SK-N-MC (cell line): Measurements from ENCODE around the gene TMA7.
A peak's percentile ranks its signal among the peaks of the same experiment; 100 is the strongest.
"Not testable (repeated sequence)": the region's sequence is repeated elsewhere in the genome, so short reads cannot be mapped to it uniquely, and the experiment has no call there.

ENCODE experiments used
- DNase-seq: peaks from one replicate; pipeline ENCODE4 v3.0.0-alpha.2; 2011; ENCODE audit warnings: low read depth, low spot score
- H3K27ac ChIP-seq: fragments of 200-600 bp; sonication (generic); 2 replicates; pipeline ENCODE4 v1.5.1; 2016; ENCODE audit warnings: mixed run types
- H3K36me3 ChIP-seq: fragments of 200-600 bp; sonication (generic); 2 replicates; pipeline ENCODE4 v1.6.1; 2017; ENCODE audit warnings: antibody characterized with exemption, low read length, mixed read lengths; ENCODE audit not compliant: insufficient read depth
- H3K4me3 ChIP-seq: fragments of 200-600 bp; sonication (generic); 2 replicates; pipeline ENCODE4 v1.5.1; 2016
- H3K9ac ChIP-seq: fragments of 200-600 bp; sonication (generic); 2 replicates; pipeline ENCODE4 v1.8.0; 2017; ENCODE audit warnings: mixed run types, mixed read lengths; ENCODE audit not compliant: insufficient read length
- H3K9me3 ChIP-seq: fragments of 200-600 bp; sonication (generic); 2 replicates; pipeline ENCODE4 v1.6.1; 2017; ENCODE audit warnings: low read depth, mild to moderate bottlenecking, antibody characterized with exemption, low read length, moderate library complexity, mixed read lengths
- EZH2 ChIP-seq: fragments of 200-600 bp; sonication (generic); IDR thresholded peaks from one replicate; pipeline ENCODE4 v1.6.1; 2017; ENCODE audit warnings: antibody characterized with exemption
- FOXP2 ChIP-seq: optimal IDR thresholded peaks from 2 replicates; pipeline ENCODE3; 2011; ENCODE audit warnings: mild to moderate bottlenecking, moderate library complexity; ENCODE audit not compliant: insufficient read depth; ENCODE audit errors: extremely low read length, control extremely low read depth
- POLR2AphosphoS5 ChIP-seq: IDR thresholded peaks from 2 replicates; pipeline ENCODE4 v1.6.1; 2012; ENCODE audit warnings: mild to moderate bottlenecking, low read depth, low read length, borderline replicate concordance

TMA7 gene

GRCh38 chr3:48472673-48472922 lies 32.5 kb downstream of the TMA7 start:
- H3K36me3 ChIP-seq: no peaks in the 10 kb centered on the region
- no peak for DNase-seq
- peak overlapping the region; percentile 89 for H3K4me3 ChIP-seq
- TF ChIP-seq FOXP2 (no peak), POLR2AphosphoS5 (no peak), EZH2 (no peak)
- peak overlapping the region; percentile 85 for H3K27ac ChIP-seq
- peak overlapping the region; percentile 83 for H3K9ac ChIP-seq
- H3K9me3 ChIP-seq: no peaks in the 10 kb centered on the region

- Histone ChIP-seq H3K27ac (peak overlapping the region; percentile 85), H3K4me3 (peak overlapping the region; percentile 89), H3K36me3 (no peaks in the 10 kb centered on the region), H3K9ac (peak overlapping the region; percentile 83), H3K9me3 (no peaks in the 10 kb centered on the region)
- peak; percentile 44 for DNase-seq
- no peak for TF ChIP-seq EZH2
- peak; percentile 84 for TF ChIP-seq POLR2AphosphoS5
These were observed 33.0 kb downstream of the TMA7 start for GRCh38 chr3:48472923-48473616.

- no peak overlapping the region for H3K9ac ChIP-seq
- peak overlapping the region; percentile 10; the same call in 1 of the 2 replicates for H3K27ac ChIP-seq
- TF ChIP-seq EZH2: no peak
- no peak for TF ChIP-seq FOXP2
- no peak for TF ChIP-seq POLR2AphosphoS5
- DNase-seq: no peak
- H3K9me3 ChIP-seq: no peaks in the 10 kb centered on the region
- no peak overlapping the region for H3K4me3 ChIP-seq
- H3K36me3 ChIP-seq: no peaks in the 10 kb centered on the region
These were observed 33.5 kb downstream of the TMA7 start for GRCh38 chr3:48473617-48473952.

- H3K27ac ChIP-seq: not testable (repeated sequence)
These were observed 34.0 kb downstream of the TMA7 start for GRCh38 chr3:48474031-48474430.

GRCh38 chr3:48474619-48475018 lies 34.6 kb downstream of the TMA7 start:
- Histone ChIP-seq H3K4me3 (no peak overlapping the region), H3K9me3 (no peaks in the 10 kb centered on the region), H3K36me3 (no peaks in the 10 kb centered on the region), H3K27ac (no peak overlapping the region), H3K9ac (no peak overlapping the region)
- no peak for DNase-seq
- TF ChIP-seq FOXP2: no peak
- TF ChIP-seq EZH2: no peak
- no peak for TF ChIP-seq POLR2AphosphoS5

More at GRCh38 chr3:48474031-48474430, 34.0 kb downstream of the TMA7 start:
- not testable (repeated sequence) for H3K9me3 ChIP-seq, H3K4me3 ChIP-seq, DNase-seq, H3K9ac ChIP-seq, H3K36me3 ChIP-seq

GRCh38 chr3:48475188-48475587 lies 35.1 kb downstream of the TMA7 start:
- no peak overlapping the region for H3K9ac ChIP-seq
- H3K36me3 ChIP-seq: no peaks in the 10 kb centered on the region
- H3K4me3 ChIP-seq: no peak overlapping the region
- TF ChIP-seq POLR2AphosphoS5 (no peak), EZH2 (no peak), FOXP2 (no peak)
- no peaks in the 10 kb centered on the region for H3K9me3 ChIP-seq
- no peak for DNase-seq
- H3K27ac ChIP-seq: no peak overlapping the region

GRCh38 chr3:48476426-48477053 lies 36.5 kb downstream of the TMA7 start:
- TF ChIP-seq FOXP2 (no peak), POLR2AphosphoS5 (no peak), EZH2 (no peak)
- Histone ChIP-seq H3K27ac (no peak overlapping the region), H3K9me3 (no peaks in the 10 kb centered on the region), H3K9ac (no peak overlapping the region), H3K4me3 (no peak overlapping the region), H3K36me3 (no peaks in the 10 kb centered on the region)
- no peak for DNase-seq

- Histone ChIP-seq H3K4me3 (no peak overlapping the region), H3K9ac (no peak overlapping the region), H3K36me3 (no peaks in the 10 kb centered on the region), H3K9me3 (no peaks in the 10 kb centered on the region), H3K27ac (no peak overlapping the region)
- no peak for DNase-seq
- TF ChIP-seq EZH2 (no peak), POLR2AphosphoS5 (no peak), FOXP2 (no peak)
These were observed 38.0 kb downstream of the TMA7 start for GRCh38 chr3:48477959-48478520.
